ENCODE measurements around the gene EXOC8. TPM values are rescaled to one million over a fixed set of nuclear protein-coding genes. Genes with fewer than 3 reads are reported as not detected.

Gene EXOC8
- total and polyA plus RNA-seq, 2 experiments from 2014 or later, result 2.3 to 14.4 TPM

- Mint-ChIP-seq H3K36me3 (ENCODE audit: low read depth) (peaks cover 3% of the 10 kb centered on the region; the same call in 2 of the 3 replicates), H3K27ac (no peak overlapping the region), H3K27me3 (ENCODE audit: insufficient read depth, low read depth, poor library complexity) (peaks cover 5% of the 10 kb centered on the region), H3K4me1 (no peaks in the 10 kb centered on the region), H3K9me3 (peaks cover 3% of the 10 kb centered on the region; the same call in 1 of the 3 replicates), H3K4me3 (no peak overlapping the region)
- no peak overlapping the region for H3K4me2 ChIP-seq
- H3K4me1 ChIP-seq (ENCODE audit: insufficient read depth), result no peaks in the 10 kb centered on the region
- ATAC-seq (peak; percentile 78), DNase-seq (ENCODE audit: low spot score) (peak; percentile 69)
- no peaks in the 10 kb centered on the region for H3K9me2 ChIP-seq (ENCODE audit: insufficient read depth)
- H3F3A ChIP-seq (replicated peaks; ENCODE audit: low read depth), result no peaks in the 10 kb centered on the region
- no peaks in the 10 kb centered on the region for H3K36me3 ChIP-seq (ENCODE audit: insufficient read depth)
- no peaks in the 10 kb centered on the region for H3K27me3 ChIP-seq (ENCODE audit: insufficient read depth)
- H4K20me1 ChIP-seq (replicated peaks; ENCODE audit: insufficient read depth), result no peaks in the 10 kb centered on the region; the same call in 1 of the 2 replicates
- no peak overlapping the region for H3K27ac ChIP-seq (ENCODE audit: low read depth)
- H2AFZ ChIP-seq, result no peak overlapping the region
- H3K79me2 ChIP-seq (replicated peaks; ENCODE audit: insufficient read depth), result no peaks in the 10 kb centered on the region
- TF ChIP-seq NANOG (IDR thresholded peaks at IDR 0.05; ENCODE audit: borderline replicate concordance) (no peak), REST (IDR thresholded peaks at IDR 0.05; ENCODE audit: unreplicated experiment) (no peak), ZNF114 (CRISPR knock-in tag; IDR thresholded peaks at IDR 0.05) (no peak), STAT1 (IDR thresholded peaks at IDR 0.05; ENCODE audit: unreplicated experiment) (no peak), POLR2AphosphoS5 (IDR thresholded peaks at IDR 0.05; ENCODE audit: low read depth) (no peak), EZH2phosphoT487 (IDR thresholded peaks at IDR 0.05; ENCODE audit: unreplicated experiment) (no peak), ZNF331 (CRISPR knock-in tag; IDR thresholded peaks at IDR 0.05; ENCODE audit: low read depth) (no peak), CTCF (conservative IDR thresholded peaks at IDR 0.05; ENCODE audit: low read depth in 2 of 2) (no peak), ZNF462 (CRISPR knock-in tag; IDR thresholded peaks at IDR 0.05) (no peak), ETS1 (IDR thresholded peaks at IDR 0.05) (no peak), CREB1 (CRISPR knock-in tag; IDR thresholded peaks at IDR 0.05; ENCODE audit: low read depth) (no peak), EZH2 (IDR thresholded peaks at IDR 0.05; ENCODE audit: low read depth, unreplicated experiment) (no peak), JUNB (IDR thresholded peaks at IDR 0.05; ENCODE audit: unreplicated experiment) (no peak)
- no peak overlapping the region for H3K4me3 ChIP-seq
These were observed 53.2 kb downstream of the EXOC8 start for GRCh38 chr1:231284441-231284840.
